ENCODE data around the gene ZBTB5. TPM values are rescaled to one million over a fixed set of nuclear protein-coding genes. Genes with fewer than 3 reads are reported as not detected.
"Not testable (repeated sequence)": the region's sequence is repeated elsewhere in the genome, so short reads cannot be mapped to it uniquely, and the experiment has no call there.

Gene ZBTB5
- total RNA-seq, 6 experiments from 2014 or later: 4.3 to 6.6 (median 5.5) TPM

DNA sequence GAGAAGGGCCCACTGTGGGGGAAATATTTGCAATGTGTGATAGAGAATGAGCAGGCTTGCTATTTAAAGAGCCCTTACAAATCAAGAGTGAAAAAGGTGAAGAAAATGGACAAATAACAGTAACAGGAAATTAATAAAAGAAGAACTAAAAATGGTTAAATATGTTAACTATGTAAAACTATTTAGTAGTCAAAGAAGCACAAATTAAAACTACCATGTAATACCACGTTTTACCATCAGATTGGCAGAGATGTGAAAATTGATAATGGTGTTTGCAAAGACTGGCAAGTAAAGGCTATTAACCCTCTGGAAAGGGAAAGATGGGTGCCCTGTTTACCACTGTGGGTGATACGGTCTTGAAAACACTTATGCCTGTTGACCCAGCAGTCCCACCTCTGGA lies 65.9 kb downstream of the ZBTB5 start:
- H3K4me3 ChIP-seq: no peak overlapping the region
- 50% methylated on average over 2 of the region's 2 CpGs for WGBS (ENCODE audit: insufficient coverage, low coverage, low lambda C conversion rate, missing lambda C conversion rate)

DNA sequence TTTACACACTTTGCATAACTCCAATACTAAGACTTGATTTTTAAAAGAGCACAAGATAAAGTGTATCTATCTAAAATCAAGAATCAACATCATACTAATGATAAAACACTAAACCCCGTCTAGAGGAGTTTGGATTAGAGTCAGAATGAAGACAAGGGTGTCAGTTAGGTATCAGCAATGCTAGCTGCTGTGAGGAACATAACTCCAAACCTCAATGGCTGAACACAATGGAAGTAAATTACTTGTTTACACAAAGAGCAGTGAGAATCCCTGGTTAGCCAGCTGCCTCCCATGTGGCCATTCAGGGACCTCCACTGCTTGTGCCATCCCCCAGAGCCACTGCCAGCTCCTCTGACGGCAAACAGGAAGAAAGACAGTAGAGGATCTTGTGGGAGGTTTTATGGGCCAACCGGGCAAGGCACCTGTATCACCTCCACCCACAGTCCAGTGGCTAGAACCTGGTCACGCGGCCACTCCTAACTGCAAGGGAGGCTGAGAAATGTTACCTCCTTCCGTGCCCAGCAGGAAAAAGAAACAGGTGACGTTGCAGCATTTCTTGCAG lies 66.7 kb downstream of the ZBTB5 start:
- no peaks in the 10 kb centered on the region for H3K27me3 ChIP-seq
- intact Hi-C loops (cut with DNase I): no loop called here
- no peaks in the 10 kb centered on the region for H3K36me3 ChIP-seq
- WGBS (ENCODE audit: insufficient coverage, low coverage, low lambda C conversion rate, missing lambda C conversion rate): 82% methylated on average over 6 of the region's 7 CpGs
- no peak overlapping the region for H3K27ac ChIP-seq
- TF ChIP-seq, protein P1, sequence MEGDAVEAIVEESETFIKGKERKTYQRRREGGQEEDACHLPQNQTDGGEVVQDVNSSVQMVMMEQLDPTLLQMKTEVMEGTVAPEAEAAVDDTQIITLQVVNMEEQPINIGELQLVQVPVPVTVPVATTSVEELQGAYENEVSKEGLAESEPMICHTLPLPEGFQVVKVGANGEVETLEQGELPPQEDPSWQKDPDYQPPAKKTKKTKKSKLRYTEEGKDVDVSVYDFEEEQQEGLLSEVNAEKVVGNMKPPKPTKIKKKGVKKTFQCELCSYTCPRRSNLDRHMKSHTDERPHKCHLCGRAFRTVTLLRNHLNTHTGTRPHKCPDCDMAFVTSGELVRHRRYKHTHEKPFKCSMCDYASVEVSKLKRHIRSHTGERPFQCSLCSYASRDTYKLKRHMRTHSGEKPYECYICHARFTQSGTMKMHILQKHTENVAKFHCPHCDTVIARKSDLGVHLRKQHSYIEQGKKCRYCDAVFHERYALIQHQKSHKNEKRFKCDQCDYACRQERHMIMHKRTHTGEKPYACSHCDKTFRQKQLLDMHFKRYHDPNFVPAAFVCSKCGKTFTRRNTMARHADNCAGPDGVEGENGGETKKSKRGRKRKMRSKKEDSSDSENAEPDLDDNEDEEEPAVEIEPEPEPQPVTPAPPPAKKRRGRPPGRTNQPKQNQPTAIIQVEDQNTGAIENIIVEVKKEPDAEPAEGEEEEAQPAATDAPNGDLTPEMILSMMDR (IDR thresholded peaks at IDR 0.05): no peak
- H3K9me3 ChIP-seq: no peaks in the 10 kb centered on the region
- ATAC-seq (no peak), DNase-seq (no peak)
- H3K4me1 ChIP-seq: peaks cover 0 to 7% (median 3%) of the 10 kb centered on the region in 4 donors
- no peak overlapping the region for H3K4me3 ChIP-seq

More for the DNA sequence above, 65.9 kb downstream of the ZBTB5 start:
- intact Hi-C loops (cut with DNase I): no loop called here
- TF ChIP-seq, protein P1 (IDR thresholded peaks at IDR 0.05): no peak
- no peak for TF ChIP-seq POLR2A (IDR thresholded peaks at IDR 0.05)
- DNase-seq (no peak), ATAC-seq (peak in 3 of 4 donors; percentile 22 to 38 (median 36))
- no peak overlapping the region for H3K27ac ChIP-seq
- no peaks in the 10 kb centered on the region for H3K9me3 ChIP-seq
- H3K4me1 ChIP-seq: peaks cover 0 to 7% (median 3%) of the 10 kb centered on the region in 4 donors
- H3K36me3 ChIP-seq: no peaks in the 10 kb centered on the region
- H3K27me3 ChIP-seq: no peaks in the 10 kb centered on the region

DNA sequence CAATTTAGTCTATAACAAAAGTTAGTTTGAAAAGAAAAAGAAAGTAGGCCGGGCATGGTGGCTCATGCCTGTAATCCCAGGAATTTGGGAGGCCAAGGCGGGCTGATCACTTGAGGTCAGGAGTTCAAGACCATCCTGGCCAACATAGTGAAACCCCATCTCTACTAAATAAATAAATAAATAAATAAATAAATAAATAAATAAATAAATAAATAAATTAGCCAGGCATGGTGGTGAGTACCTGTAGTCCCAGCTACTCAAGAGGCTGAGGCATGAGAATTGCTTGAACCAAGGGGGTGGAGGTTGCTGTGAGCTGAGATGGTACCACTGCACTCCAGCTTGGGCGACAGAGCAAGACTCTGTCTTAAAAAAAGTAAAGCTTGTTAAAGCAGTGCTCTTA lies 67.3 kb downstream of the ZBTB5 start:
- H3K36me3 ChIP-seq; ATAC-seq; H3K4me3 ChIP-seq; H3K27me3 ChIP-seq; DNase-seq; intact Hi-C loops (cut with DNase I); H3K9me3 ChIP-seq; H3K4me1 ChIP-seq; H3K27ac ChIP-seq: not testable (repeated sequence)
- 92% methylated on average over 3 of the region's 3 CpGs for WGBS (ENCODE audit: insufficient coverage, low coverage, low lambda C conversion rate, missing lambda C conversion rate)

DNA sequence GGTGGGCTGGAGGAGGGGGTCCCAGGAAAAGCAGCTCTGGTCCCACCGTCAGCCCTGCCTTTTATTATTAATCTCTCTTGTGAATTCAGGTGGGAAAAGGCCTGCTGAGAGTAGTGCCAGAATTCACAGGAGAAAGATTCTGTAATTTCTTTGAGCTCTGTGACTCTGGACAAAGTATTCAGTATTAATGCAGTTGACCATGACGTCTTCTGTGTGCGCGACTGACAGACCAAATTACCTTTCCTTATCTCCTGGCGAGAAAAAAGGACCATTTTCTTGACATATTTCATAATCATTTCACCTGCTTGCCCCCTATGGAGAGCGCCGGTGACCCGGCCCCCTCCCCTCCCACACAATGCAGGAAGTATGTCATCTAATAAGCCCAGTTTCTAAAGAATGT lies 69.6 kb downstream of the ZBTB5 start:
- WGBS (ENCODE audit: insufficient coverage, low coverage, low lambda C conversion rate, missing lambda C conversion rate): 80% methylated on average over 7 of the region's 8 CpGs
- intact Hi-C loops (cut with DNase I): no loop called here
- Histone ChIP-seq H3K4me1 (peaks cover 0 to 7% (median 3%) of the 10 kb centered on the region in 4 donors), H3K4me3 (no peak overlapping the region), H3K9me3 (no peaks in the 10 kb centered on the region), H3K36me3 (no peaks in the 10 kb centered on the region), H3K27me3 (no peaks in the 10 kb centered on the region), H3K27ac (no peak overlapping the region)
- no peak for DNase-seq
- TF ChIP-seq POLR2A (IDR thresholded peaks at IDR 0.05): no peak
- TF ChIP-seq, protein P1 (IDR thresholded peaks at IDR 0.05): no peak
- no peak for ATAC-seq

DNA sequence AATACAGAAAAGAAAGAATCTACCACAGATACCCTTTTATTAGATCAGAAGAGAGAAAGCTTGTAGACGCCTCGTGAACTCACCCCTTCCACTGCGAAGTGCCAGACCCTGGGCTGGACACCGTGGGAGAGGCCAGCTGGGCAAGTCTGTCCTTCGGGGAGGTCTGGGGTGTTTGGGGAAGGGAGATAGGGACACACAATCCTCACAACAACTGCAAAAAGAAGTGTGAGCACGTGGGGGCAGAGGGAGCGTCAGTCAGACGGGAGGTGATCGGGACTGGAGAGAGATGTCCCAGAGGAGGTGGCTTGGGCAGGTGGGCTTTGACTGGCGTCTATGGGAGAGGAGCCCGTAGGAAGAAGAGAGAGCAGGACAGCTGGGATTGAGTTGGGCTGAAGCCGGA lies 70.0 kb downstream of the ZBTB5 start:
- WGBS (ENCODE audit: insufficient coverage, low coverage, low lambda C conversion rate, missing lambda C conversion rate): 74% methylated on average over 8 of the region's 12 CpGs

More for the DNA sequence above, 70.0 kb downstream of the ZBTB5 start:
- intact Hi-C loops (cut with DNase I): no loop called here
- TF ChIP-seq, protein P1 (IDR thresholded peaks at IDR 0.05): no peak
- TF ChIP-seq POLR2A (IDR thresholded peaks at IDR 0.05): no peak
- H3K4me1 ChIP-seq: peaks cover 0 to 7% (median 3%) of the 10 kb centered on the region in 4 donors
- ATAC-seq: no peak
- no peaks in the 10 kb centered on the region for H3K9me3 ChIP-seq
- H3K27ac ChIP-seq: no peak overlapping the region
- no peaks in the 10 kb centered on the region for H3K27me3 ChIP-seq
- H3K4me3 ChIP-seq: no peak overlapping the region
- no peak for DNase-seq
- H3K36me3 ChIP-seq: no peaks in the 10 kb centered on the region
